HUDEP-2 (cell line): ENCODE data around the gene PTBP3.
"Not testable (repeated sequence)": the region's sequence is repeated elsewhere in the genome, so short reads cannot be mapped to it uniquely, and the experiment has no call there.

Experiments used
- DNase-seq, 76 experiments: peaks; one replicate each; lab custom pipeline; 2025; ENCODE audit not compliant: unreplicated experiment in 76 of 76; lab: John Stamatoyannopoulos, UW

The PTBP3 gene

DNA sequence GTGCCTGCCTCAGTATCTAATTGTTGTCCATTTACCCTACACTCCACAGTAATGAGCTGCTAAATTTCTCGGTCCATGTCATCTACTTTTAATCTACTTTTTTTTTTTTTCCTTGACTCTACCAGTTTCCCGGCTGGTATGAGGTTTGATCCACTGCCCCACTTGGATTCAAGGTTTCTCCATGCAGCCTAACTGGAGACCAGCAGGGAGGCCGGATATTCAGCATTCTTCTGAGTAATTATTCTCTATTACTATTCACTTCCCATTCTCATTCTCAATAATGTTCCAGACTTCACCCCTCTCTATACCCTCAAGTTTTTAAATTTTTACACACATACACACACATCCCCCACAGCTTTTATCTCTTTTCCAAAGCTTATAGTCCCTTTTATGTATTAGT lies 107.3 kb downstream of the PTBP3 start:
- DNase-seq = no peak

DNA sequence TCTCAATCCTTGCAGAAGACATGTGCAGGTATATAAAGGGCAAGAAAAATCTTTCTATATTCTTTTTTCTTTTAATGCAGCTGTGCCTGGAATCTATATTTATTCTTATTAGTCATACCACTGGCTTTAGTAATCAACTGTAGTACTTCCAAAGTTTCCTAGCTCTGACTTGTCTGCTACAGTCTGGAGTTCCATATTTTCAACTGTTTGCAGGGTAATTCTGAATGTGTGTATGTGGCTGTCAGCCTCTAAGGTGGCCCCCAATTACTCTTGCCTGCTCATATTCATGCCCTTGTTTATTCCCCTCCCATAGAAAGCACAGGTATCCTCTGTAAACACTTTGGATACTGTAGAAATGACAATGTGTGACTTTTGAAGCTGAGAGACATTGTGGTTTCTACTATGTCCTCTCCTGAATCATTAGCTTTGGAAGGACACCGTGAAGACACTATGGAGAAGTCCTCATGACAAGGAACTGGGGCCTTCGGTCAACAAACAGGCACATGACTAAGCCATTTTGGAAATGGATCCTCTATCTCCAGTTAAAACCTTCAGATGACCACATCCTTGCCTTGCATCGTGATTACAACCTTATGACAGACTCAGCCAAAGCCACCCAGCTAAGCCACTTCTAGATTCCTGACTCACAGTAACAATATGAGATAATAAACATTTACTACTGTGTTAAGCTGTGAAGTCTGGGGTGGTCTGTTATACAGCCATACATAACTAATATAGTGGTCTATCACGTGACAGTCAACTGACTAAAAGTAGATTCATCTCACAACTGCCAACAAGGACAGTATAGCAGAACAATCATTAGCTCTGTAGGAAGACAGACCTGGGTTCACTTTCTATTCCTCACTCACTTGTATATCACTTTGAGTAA lies 108.8 kb downstream of the PTBP3 start:
- DNase-seq = no peak

DNA sequence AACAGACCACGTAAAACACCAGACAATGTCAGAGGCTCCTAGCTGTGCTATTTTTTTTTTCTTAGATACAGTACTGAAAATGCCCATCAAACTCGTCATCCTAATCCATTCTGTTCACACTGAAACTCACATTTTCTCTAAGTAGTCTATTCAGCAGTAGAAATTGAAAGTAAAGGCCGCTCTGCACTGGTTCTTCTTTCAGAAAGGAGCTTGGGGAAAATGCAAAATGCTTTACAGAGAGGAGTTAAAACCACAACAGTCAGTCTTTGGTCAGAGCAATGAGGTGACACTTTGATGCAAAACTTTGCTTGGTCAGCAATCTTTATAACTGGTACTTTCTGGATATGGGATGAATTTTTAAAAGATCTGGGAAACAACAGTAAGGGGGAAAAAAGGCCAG lies 114.5 kb downstream of the PTBP3 start:
- no peak for DNase-seq

DNA sequence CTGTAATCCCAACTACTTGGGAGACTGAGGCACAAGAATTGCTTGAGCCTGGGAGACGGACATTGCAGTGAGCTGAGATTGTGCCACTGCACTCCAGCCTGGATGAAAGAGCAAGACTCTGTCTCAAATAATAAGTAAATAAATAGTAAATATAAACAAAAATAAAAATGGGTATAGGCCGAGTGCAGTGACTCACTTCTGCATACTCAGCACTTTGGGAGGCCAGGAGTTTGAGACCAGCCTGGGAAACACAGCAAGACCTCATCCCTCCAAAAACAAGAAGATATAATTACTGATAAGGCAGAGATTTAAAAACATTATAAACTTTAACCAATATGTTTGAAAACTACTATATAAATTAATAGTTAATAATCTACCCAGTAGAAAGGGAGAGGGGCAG lies 120.5 kb downstream of the PTBP3 start:
- DNase-seq = no peak

DNA sequence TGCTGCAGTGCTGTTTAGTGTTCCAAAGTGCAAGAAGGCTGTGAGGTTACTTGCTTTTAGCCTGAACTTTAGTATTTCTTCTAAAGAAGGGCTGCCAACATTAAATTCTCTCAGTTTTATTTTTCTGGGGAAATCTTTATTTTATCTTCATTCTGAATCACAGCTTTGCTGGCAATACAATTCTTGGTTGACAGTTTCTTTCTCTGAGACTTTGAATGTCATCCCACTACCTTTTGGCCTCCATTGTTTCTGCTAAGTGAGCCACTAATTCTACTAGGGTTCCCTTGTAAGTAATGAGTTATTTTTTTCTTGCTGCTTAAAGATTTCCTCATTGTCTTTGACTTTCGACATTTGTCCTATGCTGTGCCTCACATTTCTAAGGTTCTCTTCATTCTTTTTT lies 126.0 kb downstream of the PTBP3 start:
- no peak for DNase-seq

DNA sequence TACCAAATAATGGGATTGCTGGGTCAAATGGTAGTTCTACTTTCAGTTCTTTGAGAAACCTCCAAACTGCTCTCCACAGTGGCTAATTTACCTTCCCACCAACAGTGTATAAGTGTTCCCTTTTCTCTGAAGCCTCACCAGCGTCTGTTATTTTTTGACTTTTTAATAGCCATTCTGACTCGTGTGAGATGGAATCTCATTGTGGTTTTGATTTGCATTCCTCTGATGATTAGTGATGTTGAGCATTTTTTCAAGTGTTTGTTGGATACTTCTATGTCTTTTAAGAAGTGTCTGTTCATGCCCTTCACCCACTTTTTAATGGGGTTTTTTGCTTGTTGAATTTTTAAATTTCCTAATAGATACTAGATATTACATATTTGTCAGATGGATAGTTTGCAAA lies 129.9 kb downstream of the PTBP3 start:
- DNase-seq = no peak

DNA sequence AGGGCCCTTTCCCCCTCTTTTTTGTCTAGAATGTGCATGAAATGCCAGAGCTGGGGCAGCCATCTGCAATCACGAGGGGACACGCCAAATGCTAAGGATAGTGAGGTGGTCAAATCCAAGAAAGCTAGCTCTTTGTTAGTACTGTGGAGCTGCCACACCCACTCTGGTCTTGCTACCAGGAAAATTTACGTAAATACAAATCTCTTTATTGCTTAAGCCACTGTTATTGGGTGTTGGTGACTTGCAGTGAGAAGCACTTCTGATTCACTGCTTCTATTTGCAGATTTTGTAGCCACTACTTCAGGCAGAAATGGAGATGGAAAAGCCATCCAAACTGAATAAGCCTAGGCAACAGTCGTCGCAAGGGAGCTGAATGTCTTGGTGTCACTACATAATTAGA lies 132.7 kb downstream of the PTBP3 start:
- DNase-seq = no peak

DNA sequence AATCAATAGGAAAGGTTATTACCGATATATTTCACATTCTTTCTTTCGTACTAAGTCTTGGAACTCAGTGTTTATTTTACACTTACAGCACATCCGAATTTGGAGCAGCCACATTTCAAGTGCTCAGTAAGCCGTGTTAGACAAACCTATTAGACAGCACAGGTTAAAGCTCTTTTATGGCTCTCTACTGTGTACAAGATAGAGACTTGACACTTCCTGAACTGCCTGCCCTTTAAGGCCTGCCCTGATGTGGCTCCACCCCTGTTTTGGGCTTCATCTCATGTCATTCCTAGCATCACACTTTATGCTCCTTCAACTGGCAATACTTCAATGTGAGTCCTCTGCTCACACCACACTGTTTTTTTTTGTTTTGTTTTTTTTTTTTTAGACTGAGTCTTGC lies 134.8 kb downstream of the PTBP3 start:
- no peak for DNase-seq

DNA sequence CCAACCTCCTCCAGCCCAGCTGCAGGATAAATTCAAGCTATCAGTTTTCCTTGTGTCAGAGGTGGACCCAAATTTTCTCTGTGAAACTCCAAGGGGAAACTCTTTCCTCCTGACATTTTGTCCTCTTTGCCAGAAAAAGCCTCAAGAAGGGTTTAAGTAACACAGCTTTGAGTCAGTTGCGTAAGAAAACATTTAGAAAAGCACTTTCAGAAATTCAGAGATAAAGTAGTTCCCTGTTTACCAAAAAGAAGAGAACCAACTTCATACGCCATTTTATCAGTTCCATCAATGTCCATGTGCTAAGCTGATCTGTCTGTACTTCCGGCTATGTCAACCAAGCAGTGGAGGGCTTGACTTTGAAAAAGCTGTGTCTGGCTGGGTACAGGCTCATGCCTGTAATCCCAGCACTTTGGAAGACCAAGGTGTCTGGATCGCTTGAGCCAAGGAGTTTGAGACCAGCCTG lies 138.4 kb downstream of the PTBP3 start:
- DNase-seq = peak in 1 of 76 experiments; percentile 9

DNA sequence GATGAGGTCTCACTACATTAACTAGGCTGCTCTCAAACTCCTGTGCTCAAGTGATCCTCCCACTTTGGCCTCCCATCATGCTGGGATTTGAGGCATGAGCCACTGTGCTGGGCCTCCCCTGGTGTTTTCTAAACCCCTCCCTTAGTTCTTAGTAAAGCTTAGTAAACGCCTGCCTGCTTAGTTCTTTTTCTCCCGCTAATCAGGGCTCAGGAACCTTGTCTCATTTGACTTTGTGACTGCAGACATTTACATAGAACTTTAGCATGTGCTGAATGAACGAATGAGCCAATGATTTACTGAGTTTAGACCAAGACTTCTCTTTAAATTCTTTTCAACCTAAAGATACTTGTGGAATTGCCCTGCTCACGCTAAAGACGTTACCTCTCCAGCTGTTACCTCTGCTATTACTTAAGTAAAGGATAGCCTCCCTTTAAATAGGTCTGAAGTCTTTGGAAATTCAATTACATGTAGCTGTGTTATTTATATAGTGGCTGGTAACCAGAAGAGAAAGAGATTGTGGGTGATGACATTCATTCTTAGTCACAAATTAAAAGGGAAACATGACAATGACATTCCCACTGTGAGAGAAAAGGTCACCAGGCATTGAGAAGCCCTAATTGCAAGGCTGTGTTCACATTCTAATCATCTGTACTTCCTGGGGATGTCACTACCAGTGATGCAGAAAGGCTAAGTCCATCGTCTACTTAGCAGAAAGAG lies 139.7 kb downstream of the PTBP3 start:
- no peak for DNase-seq

DNA sequence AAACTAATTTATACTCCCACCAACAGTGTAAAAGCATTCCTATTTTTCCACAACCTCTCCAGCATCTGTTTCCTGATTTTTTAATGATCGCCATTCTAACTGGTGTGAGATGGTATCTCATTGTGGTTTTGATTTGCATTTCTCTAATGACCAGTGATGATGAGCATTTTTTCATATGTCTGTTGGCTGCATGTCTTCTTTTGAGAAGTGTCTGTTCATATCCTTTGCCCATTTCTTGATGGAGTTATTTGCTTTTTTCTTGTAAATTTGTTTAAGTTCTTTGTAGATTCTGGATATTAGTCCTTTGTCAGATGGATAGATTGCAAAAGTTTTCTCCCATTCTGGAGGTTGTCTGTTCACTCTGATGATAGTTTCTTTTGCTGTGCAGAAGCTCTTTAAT lies 143.1 kb downstream of the PTBP3 start:
- DNase-seq = not testable (repeated sequence)

DNA sequence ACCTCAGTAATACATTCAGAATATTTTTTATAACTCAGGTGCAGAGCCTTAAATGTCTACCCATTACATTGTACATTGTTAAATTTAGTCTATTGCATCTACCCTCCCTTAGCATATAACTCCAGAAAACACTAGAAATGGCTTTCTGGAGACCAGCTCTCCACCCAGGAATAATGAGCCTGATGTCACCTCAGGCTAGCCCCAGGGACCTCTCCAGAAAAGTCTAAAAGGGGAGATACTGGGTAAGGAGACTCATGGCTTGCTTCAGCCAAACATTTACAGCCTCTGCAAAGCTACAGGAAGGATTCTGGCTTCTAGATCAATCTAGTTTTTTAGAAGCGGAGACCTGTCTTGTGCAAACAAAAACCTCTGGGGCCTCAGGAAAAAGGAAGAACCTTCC lies 144.5 kb downstream of the PTBP3 start:
- no peak for DNase-seq

DNA sequence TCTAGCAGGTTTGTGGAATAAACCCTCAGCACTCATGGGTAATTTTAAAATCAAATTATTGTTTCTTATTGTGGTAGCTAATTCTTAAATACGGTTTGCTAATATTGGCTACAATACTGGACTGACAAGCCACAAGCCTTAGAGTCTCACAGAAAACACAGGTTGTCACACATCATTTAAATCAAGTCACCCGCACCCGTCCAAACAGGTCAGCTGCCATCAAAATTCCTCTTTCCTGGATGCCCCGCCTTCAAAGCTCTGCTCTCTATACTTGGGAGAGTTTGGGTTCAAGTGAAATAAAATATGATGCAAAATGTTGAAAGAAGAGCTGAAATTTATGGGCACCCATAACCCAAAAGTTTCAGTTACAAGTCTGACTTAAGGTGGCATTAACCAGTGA lies 146.0 kb downstream of the PTBP3 start:
- no peak for DNase-seq

DNA sequence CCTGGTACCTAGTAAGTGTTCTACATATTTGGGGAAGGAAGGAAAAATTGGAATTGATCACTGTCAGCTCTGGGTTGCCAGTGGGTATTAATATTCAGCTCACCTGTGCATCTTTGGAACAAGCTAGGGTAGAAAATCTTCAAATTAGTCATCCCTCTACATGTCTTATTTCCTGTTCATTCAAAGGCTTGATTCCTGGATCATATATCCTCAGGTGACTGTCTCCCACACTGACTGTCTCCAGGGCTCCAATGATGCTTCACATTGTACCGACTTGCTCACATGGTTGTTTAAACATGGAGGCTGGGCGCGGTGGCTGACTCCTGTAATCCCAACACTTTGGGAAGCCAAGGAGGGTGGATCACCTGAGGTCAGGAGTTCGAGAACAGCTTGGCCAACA lies 146.7 kb downstream of the PTBP3 start:
- no peak for DNase-seq

DNA sequence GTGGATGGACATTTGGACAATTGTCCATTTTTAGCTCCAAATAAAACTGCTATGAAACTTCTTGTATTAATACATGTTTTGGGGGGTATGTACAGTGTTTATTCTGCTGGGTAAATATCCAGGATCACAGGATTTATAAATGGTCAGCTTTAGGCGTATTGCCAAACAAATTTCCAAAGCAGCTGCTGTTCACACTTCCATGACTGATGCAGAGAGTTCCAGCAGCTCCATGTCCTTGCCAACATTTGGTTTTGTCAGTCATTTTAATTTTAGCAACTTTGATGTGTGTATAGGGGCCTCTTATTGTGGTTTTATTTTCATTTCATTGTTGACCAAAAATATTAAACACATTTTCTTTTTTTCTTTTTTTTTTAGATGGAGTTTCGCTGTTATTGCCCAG lies 148.5 kb downstream of the PTBP3 start:
- no peak for DNase-seq

DNA sequence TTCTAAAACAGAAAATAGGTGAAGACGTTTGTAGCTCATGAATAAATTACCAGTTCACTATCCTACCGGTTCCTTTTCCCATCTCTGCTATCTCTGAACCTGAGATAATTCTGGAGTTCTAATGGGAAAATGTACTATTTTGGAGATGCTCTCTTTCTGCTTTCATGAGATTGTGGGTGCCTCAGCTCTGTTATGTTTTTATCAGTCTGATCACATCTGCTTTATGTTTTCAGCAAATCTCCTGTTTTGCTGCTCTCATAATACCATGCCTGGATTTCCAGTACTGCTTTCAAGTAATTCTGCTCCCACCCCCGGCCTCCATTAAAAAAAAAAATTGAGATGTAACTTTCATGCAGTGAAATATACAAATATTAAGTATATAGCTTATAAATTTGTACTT lies 149.2 kb downstream of the PTBP3 start:
- DNase-seq = no peak

DNA sequence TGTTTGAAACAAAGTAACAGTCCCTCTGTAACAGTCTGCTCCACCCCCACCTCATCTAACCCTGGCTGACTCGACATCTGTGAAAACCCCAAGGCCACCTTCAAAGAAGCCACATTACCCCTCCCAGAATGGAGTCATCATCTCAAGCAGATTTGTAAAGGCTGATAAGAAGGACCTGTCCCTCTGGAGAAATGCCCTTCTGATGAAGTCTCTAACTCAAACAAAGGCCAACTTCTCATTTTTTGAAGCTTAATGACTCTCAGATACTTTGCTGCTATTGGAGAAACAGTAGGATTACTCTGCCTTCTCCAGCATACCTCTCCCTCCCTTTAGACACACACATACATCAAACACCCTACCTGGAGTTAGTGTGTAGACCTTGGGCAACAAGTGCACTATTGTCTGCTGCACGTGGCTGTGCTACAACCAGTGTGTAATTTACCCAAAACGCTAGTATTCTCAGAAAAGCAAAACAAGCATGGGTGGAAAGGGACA lies 153.0 kb downstream of the PTBP3 start:
- peak in 36 of 76 experiments; percentile 2 to 65 (median 29) for DNase-seq

DNA sequence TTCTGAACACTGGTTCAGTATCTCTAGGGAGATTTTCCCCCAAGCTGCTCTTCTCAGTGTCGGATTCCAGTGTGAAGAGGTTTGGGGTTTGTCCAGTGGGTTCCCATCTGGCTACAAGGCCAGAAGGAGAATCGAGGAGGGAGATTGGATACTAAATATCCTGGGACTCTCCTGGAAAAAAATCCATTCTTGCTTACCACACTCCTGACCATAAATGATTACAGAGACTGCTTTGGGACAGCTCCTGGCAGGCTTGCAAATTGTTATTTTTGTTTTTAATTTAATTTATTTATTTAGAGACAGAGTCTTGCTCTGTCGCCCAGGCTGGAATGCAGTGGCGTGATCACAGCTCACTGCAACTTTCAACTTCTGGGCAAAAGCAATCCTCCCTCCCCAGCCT lies 153.6 kb downstream of the PTBP3 start:
- no peak for DNase-seq

DNA sequence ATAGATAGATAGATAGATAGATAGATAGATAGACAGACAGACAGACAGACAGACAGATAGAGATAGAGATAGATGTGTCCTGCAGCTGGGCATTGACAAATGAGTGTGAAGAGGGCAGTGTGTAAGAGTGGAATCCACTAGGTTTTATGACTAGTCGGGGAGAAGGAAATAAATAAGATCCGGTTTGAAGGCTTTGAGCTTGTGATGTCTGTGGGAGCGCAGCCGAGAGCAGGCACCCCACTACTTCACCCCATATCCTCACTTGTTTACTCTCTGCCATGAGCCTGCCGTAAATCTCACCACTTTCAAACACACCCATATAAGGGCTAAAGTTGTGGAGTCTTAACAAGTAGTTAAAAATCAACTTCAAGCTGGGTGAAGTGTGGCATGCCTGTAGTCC lies 156.9 kb downstream of the PTBP3 start:
- no peak for DNase-seq

DNA sequence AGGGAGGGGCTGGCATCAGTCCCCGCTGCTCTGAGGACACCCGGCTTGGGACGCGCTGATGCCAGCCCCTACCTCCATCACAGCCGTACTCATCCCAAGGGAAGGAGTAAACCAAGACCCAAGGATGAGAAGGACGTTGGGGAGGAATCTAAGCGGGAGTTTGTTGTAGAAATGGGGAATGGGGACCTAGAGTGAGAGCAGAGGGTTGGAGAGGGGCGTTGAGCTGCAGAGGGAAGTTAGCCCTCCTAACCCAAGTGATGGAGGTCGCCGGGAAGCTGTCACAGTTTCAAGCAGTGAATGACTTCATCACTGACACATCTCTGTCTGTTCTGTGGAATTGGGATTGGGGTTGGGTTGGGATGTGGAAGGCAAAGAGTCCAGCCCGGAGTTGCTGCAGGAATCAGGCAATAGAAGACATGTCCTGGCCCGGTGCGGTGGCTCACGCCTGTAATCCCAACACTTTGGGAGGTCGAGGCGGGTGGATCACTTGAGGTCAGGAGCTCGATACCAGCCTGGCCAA lies 157.6 kb downstream of the PTBP3 start:
- no peak for DNase-seq

DNA sequence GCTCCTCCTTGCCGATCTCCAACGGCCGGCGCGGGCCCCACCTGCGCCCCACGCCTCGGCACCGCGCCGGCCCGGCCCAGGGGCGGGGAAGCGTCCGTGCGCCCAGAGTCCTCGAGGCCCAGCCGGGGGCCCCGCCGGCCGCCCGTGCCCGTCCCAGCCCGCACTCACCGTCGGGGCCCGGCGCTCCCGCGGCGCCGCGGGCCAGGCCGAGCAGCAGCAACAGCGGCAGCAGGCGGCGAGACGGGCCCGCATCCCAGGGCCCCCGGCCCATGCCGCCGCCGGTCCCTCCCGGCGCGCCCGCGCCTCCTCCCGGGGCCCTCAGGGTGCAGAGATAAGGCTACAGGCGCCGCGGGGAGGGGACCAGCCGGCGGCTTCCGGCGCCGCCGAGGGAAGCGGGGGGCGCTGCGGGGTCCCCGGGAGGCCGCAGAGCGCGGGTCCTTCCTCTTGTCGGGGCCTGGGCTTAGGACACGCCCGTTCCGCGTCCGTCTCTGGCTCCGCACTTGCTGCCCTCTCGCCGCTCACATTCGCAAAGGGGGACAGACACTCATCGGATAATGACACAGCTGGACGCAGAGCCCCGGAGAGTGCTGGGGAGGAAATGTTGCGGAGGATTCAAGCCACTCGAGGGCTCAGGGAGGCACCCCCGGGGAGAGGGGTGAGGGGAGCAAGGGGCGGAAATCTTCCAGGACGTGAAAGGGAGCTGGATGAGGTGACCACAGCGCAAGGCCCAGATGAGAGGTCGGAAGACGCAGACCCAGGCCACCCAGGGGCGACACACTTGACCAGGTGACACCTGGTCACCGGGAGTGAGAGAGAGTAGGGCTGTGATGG lies 158.2 kb downstream of the PTBP3 start, which contains the start of gene SUSD1:
SUSD1 (minus strand) TSS at position 333 of the 831 bp plus-strand sequence; CDS start at position 271, 62 bp downstream.
- peak in 36 of 76 experiments; percentile 10 to 59 (median 32) for DNase-seq
